Measurements from ENCODE around the gene EDEM3. TPM values are rescaled to one million over a fixed set of nuclear protein-coding genes. Genes with fewer than 3 reads are reported as not detected.

The EDEM3 gene
- total and polyA plus RNA-seq, 2 of the 8 experiments (the other 6 are each of a cell fraction or from before 2014, with no cell fraction given) = 1.6 to 14.0 TPM

DNA sequence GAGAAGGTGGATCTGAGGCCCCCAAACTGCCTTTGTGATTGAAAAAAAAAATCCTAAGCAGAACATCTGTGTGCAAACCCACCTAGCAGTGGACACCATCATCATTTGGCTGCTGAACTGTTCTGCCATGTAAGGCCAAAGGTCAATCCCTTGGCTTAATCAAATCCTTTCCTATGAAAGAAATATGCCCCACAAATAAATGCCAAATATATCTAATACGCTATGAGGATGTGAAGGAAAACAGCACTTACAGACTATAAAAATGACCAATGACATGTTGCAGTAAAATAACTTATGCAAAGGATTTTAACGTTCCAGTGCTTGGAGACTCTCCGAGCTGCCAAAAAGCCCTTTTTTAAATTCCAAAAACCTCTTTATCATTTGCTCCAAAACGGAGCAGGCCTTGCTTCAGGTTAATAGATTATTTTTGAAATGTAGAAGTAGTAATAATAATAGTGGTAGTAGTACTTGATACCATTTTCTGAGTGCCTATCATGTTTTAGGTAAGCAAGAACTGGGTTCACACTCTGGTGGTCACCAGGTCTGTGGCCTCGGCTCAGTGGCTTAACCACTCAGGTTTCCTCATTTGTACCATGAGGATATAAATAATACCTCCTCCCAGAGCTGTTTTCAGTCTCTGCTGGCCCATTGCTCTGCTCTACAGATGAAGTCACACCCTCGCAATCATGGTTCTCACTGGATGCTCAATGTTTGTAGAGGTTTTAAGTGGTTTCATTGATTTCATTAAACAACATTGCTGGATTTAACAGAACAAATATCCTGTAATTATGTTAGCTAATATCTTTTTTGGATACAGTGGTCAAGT, 47.9 kb upstream of the EDEM3 start:
- no peak overlapping the region for H4K91ac ChIP-seq (replicated peaks; ENCODE audit: insufficient read length, low read length)
- H3K23ac ChIP-seq (ENCODE audit: insufficient read length) = no peak overlapping the region
- DNase-seq (ENCODE audit: low read depth in 1 of 2, low spot score in 2 of 2) (no peak), FAIRE-seq (no peak)
- H2BK120ac ChIP-seq (replicated peaks; ENCODE audit: low read depth, low read length) = no peak overlapping the region
- H4K20me1 ChIP-seq (replicated peaks in 1 of 2; ENCODE audit: control insufficient read depth in 1 of 2, insufficient read depth in 2 of 2, low read length in 2 of 2) = no peaks in the 10 kb centered on the region
- H3K36me3 ChIP-seq (ENCODE audit: control insufficient read depth in 2 of 4, insufficient read depth in 4 of 4, low read length in 3 of 4) = no peaks in the 10 kb centered on the region; a peak in 1 of 8 replicates
- H3K56ac ChIP-seq (replicated peaks; ENCODE audit: insufficient read length, low read depth, low read length) = no peak overlapping the region
- H2AFZ ChIP-seq (ENCODE audit: low read length) = no peak overlapping the region
- no peak overlapping the region for H3K27ac ChIP-seq (ENCODE audit: low read depth, low read length)
- H3K4me3 ChIP-seq (ENCODE audit: extremely low read depth in 1 of 4, insufficient read depth in 2 of 4, low read depth in 3 of 4, low read length in 4 of 4) = no peak overlapping the region
- no peak overlapping the region for H3K4ac ChIP-seq (replicated peaks; ENCODE audit: insufficient read length, low read depth, low read length)
- no peaks in the 10 kb centered on the region for H3K27me3 ChIP-seq (replicated peaks in 1 of 4; ENCODE audit: control insufficient read depth in 3 of 4, extremely low read depth in 1 of 4, insufficient read depth in 3 of 4, low read length in 3 of 4)
- no peak overlapping the region for H3K9ac ChIP-seq (replicated peaks in 1 of 4; ENCODE audit: extremely low read depth in 1 of 4, low read depth in 3 of 4, low read length in 3 of 4)
- H2BK12ac ChIP-seq (ENCODE audit: low read depth, low read length) = no peak overlapping the region
- H3K9me3 ChIP-seq (ENCODE audit: insufficient read depth in 2 of 2, low read depth in 1 of 2, low read length in 1 of 2) = no peaks in the 10 kb centered on the region
- no peaks in the 10 kb centered on the region for H3K23me2 ChIP-seq (ENCODE audit: low read depth, low read length)
- H2BK5ac ChIP-seq (ENCODE audit: low read depth, low read length) = no peak overlapping the region
- no peak overlapping the region for H2AK5ac ChIP-seq (ENCODE audit: low read depth, low read length)
- no peak for TF ChIP-seq GTF2F1 (IDR thresholded peaks at IDR 0.05; ENCODE audit: borderline replicate concordance, low read depth, low read length)
- TF ChIP-seq SIRT6 (IDR thresholded peaks at IDR 0.05; ENCODE audit: low read length) = no peak
- no peak for TF ChIP-seq TBP (IDR thresholded peaks at IDR 0.05; ENCODE audit: low read depth, low read length)
- no peak for TF ChIP-seq SAP30 (IDR thresholded peaks at IDR 0.05; ENCODE audit: insufficient read depth, insufficient replicate concordance, low read length)
- 86% methylated on average over 6 of the region's 6 CpGs; no CpG with 5 or more reads in 1 of the 2 experiments for WGBS, 2 experiments (ENCODE audit: extremely low coverage in 1 of 2, insufficient coverage in 1 of 2, insufficient read length in 1 of 2, insufficient replicate concordance in 2 of 2, low coverage in 1 of 2, low lambda C conversion rate in 2 of 2, missing lambda C conversion rate in 1 of 2)
- H3K4me1 ChIP-seq (replicated peaks in 1 of 4; ENCODE audit: control insufficient read depth in 3 of 4, insufficient read depth in 4 of 4, low read length in 3 of 4) = no peaks in the 10 kb centered on the region
- no peak overlapping the region for H2BK20ac ChIP-seq (ENCODE audit: low read length)
- H3K79me1 ChIP-seq (ENCODE audit: low read depth, low read length) = no peaks in the 10 kb centered on the region
- ChIA-PET CTCF (ENCODE audit: partially characterized antibody) (interaction anchor here (0.6 to 1.5 kb wide), 2 partner anchors 175 to 368 kb away, joined by 3 to 5 read pairs; no protein-coding TSS in a partner anchor), POLR2A (ENCODE audit: partially characterized antibody) (interaction anchor here (0.7 kb wide), 1 partner anchor 171 kb away, joined by 3 read pairs; no protein-coding TSS in a partner anchor)
- no peak overlapping the region for H3K18ac ChIP-seq (ENCODE audit: extremely low read depth, low read length)
- H3K4me2 ChIP-seq (ENCODE audit: insufficient read depth in 1 of 2, low read depth in 2 of 2, low read length in 2 of 2) = no peak overlapping the region
- no peak overlapping the region for H2BK15ac ChIP-seq (ENCODE audit: low read length)
- no peaks in the 10 kb centered on the region for H3K79me2 ChIP-seq (ENCODE audit: control insufficient read depth in 1 of 2, insufficient read depth in 2 of 2, low read length in 2 of 2)
- no peak overlapping the region for H4K8ac ChIP-seq (ENCODE audit: extremely low read depth, insufficient read depth, low read length)
- H4K5ac ChIP-seq (ENCODE audit: insufficient read length, low read depth, low read length) = no peak overlapping the region
- no peak overlapping the region for H3K14ac ChIP-seq (ENCODE audit: insufficient read length)

Measured in H1 (cell line).